Ovary (tissue), 9 donors: Measurements from ENCODE around the gene SLC6A6. TPM values are rescaled to one million over a fixed set of nuclear protein-coding genes. Genes with fewer than 3 reads are reported as not detected.

Source experiments
- DNase-seq, 5 donors: peaks; one replicate each; pipeline ENCODE4 v3.0.0-alpha.2; 2019 to 2020
- H3K27ac ChIP-seq, 2 donors: fragments of 200-600 bp; one replicate each; pipeline versions ENCODE4 v1.5.1 to v1.8.0; 2019 to 2022
- H3K27me3 ChIP-seq: fragments of 200-600 bp; one replicate; pipeline ENCODE4 v1.8.0; 2022
- H3K36me3 ChIP-seq: fragments of 200-600 bp; sonication (generic); one replicate; pipeline ENCODE4 v1.5.1; 2019
- H3K4me1 ChIP-seq: one replicate; pipeline ENCODE4 v1.8.1; 2013; ENCODE audit warnings: mild to moderate bottlenecking, moderate library complexity; ENCODE audit not compliant: insufficient read depth
- H3K4me3 ChIP-seq: fragments of 200-600 bp; sonication (generic); one replicate; pipeline ENCODE4 v1.5.1; 2017
- H3K9me3 ChIP-seq, 2 donors: fragments of 200-600 bp in 1 of 2; sonication (generic) in 1 of 2; one replicate each; pipeline versions ENCODE4 v1.5.1 to v1.8.1; 2013 to 2019; ENCODE audit warnings: mild to moderate bottlenecking in 1 of 2, moderate library complexity in 1 of 2
- CTCF ChIP-seq, 3 donors: fragments of 450-650 bp in 2 of 3; fragments of 200-600 bp in 1 of 3; IDR thresholded peaks; one replicate each; pipeline versions ENCODE4 v1.5.1 to v1.8.0; 2016 to 2022; ENCODE audit warnings: antibody characterized with exemption in 3 of 3, mild to moderate bottlenecking in 1 of 3
- EP300 ChIP-seq: sonication (generic); formaldehyde crosslinking; IDR thresholded peaks from one replicate; pipeline ENCODE4 v1.6.1; 2017; ENCODE audit warnings: antibody characterized with exemption
- POLR2A ChIP-seq: fragments of 450-650 bp; IDR thresholded peaks from one replicate; pipeline ENCODE4 v1.6.1; 2017; ENCODE audit warnings: antibody characterized with exemption, mild to moderate bottlenecking, moderate library complexity
- WGBS, 3 donors: extraction: QIAGEN DNeasy Blood & Tissue Kit in 1 of 3; methylation state at CpG; one replicate each; pipeline versions ENCODE4 v1.1.5 to v1.1.7; 2013 to 2017; 5-methylcytosine and 5-hydroxymethylcytosine counted together
- intact Hi-C, 4 donors: fragments of 100-400 bp; cut with DNase I; formaldehyde crosslinking; loops; one replicate each; pipeline versions ENCODE4 v1.11.0 to v1.15.1; 2022 to 2023
- polyA plus RNA-seq, 2 donors: library from polyadenylated mRNA; stranded (reverse); fragments of 200-250 nt in 1 of 2; fragments of 350-450 nt in 1 of 2; fragmentation: Illumina TruSeq in 1 of 2; extraction: RNeasy Lipid Tissue Mini Kit (QIAGEN cat#74804) in 1 of 2; gene quantifications; one replicate each; pipeline ENCODE4 v1.2.3, GENCODE V29; 2013 to 2014
- total RNA-seq, 7 donors: library from RNA; depleted of rRNA in 2 of 7; stranded (reverse); fragments of >200 nt in 2 of 7; fragmentation: NEBNext Ultra II Directional in 3 of 7; extraction: Animal tissue kit (Norgen Biotek cat#: 25700) in 3 of 7; gene quantifications; one replicate each; pipeline versions ENCODE4 v1.1.0 to v1.2.4, GENCODE V29; 2016 to 2023
- donor health status: DM: no; HTN: no; CAD: no; lungs with moderate emphysema.
- donor health status: DM: no; HTN: no; CAD: no.
- donor health status: Bipolar disorder and iron deficiency.
- donor health status: DM: yes; HTN: yes; CAD: no.
- donor health status: DM: no; HTN: no; CAD: no.
- donor health status: DM: yes; HTN: yes; CAD: no.

SLC6A6 gene
- total and polyA plus RNA-seq, 9 donors, result 32.5 to 141 (median 80.5) TPM

GRCh38 chr3:14467814-14468620 is 65.6 kb downstream of the SLC6A6 start:
- Histone ChIP-seq H3K27me3 (no peaks in the 10 kb centered on the region), H3K36me3 (no peaks in the 10 kb centered on the region), H3K27ac (peak overlapping the region; percentile 44 to 65), H3K4me1 (peaks cover 18% of the 10 kb centered on the region), H3K9me3 (no peaks in the 10 kb centered on the region), H3K4me3 (no peak overlapping the region)
- intact Hi-C loops, result loop anchor here in 3 of 4 donors (2.0 to 5.0 kb wide), 4 partner anchors 206 to 266 kb away; no protein-coding TSS in a partner anchor
- peak; percentile 50 to 94 (median 87) for TF ChIP-seq CTCF (IDR thresholded peaks at IDR 0.05)
- peak; percentile 18 for TF ChIP-seq POLR2A
- TF ChIP-seq EP300, result no peak
- WGBS, 3 donors, result 62 to 68% (median 63%) methylated on average over 15 of the region's 15 CpGs
- peak in 4 of 5 donors; percentile 62 to 73 (median 69) for DNase-seq

GRCh38 chr3:14468621-14468981 is 66.2 kb downstream of the SLC6A6 start:
- no peak overlapping the region for H3K4me3 ChIP-seq
- 87 to 90% (median 88%) methylated on average over 10 to 13 of the region's 13 CpGs for WGBS, 3 donors
- peak overlapping the region in 1 of 2 donors; percentile 29 for H3K27ac ChIP-seq
- no peaks in the 10 kb centered on the region for H3K36me3 ChIP-seq
- TF ChIP-seq EP300, result no peak
- TF ChIP-seq POLR2A, result no peak
- TF ChIP-seq CTCF (IDR thresholded peaks at IDR 0.05), result no peak
- DNase-seq, result no peak
- H3K4me1 ChIP-seq, result peaks cover 23% of the 10 kb centered on the region
- no peaks in the 10 kb centered on the region for H3K9me3 ChIP-seq
- no peaks in the 10 kb centered on the region for H3K27me3 ChIP-seq
- intact Hi-C loops, result loop anchor here in 3 of 4 donors (2.0 to 5.0 kb wide), 3 partner anchors 206 to 266 kb away; no protein-coding TSS in a partner anchor

GRCh38 chr3:14470461-14470860 is 68.1 kb downstream of the SLC6A6 start:
- 79 to 90% (median 89%) methylated on average over 12 of the region's 12 CpGs for WGBS, 3 donors
- Histone ChIP-seq H3K27ac (peak overlapping the region in 1 of 2 donors; percentile 85), H3K9me3 (no peaks in the 10 kb centered on the region), H3K4me3 (no peak overlapping the region), H3K36me3 (no peaks in the 10 kb centered on the region), H3K4me1 (peaks cover 34% of the 10 kb centered on the region), H3K27me3 (no peaks in the 10 kb centered on the region)
- no peak for DNase-seq
- intact Hi-C loops, result no loop called here
- TF ChIP-seq POLR2A (no peak), EP300 (no peak), CTCF (IDR thresholded peaks at IDR 0.05) (no peak)

- peak overlapping the region in 1 of 2 donors; percentile 85 for H3K27ac ChIP-seq
- H3K4me3 ChIP-seq, result no peak overlapping the region
- H3K4me1 ChIP-seq, result peaks cover 37% of the 10 kb centered on the region
- no peak for TF ChIP-seq CTCF (IDR thresholded peaks at IDR 0.05)
- no peak for TF ChIP-seq POLR2A
- no peak for TF ChIP-seq EP300
- no peak for DNase-seq
- H3K27me3 ChIP-seq, result no peaks in the 10 kb centered on the region
- intact Hi-C loops, result no loop called here
- H3K9me3 ChIP-seq, result no peaks in the 10 kb centered on the region
- no peaks in the 10 kb centered on the region for H3K36me3 ChIP-seq
- WGBS, 3 donors, result 63 to 80% (median 66%) methylated on average over 5 of the region's 5 CpGs
These were observed 68.6 kb downstream of the SLC6A6 start for GRCh38 chr3:14471016-14471415.
